BJ (cell line): ENCODE data around the gene UBQLNL. TPM values are rescaled to one million over a fixed set of nuclear protein-coding genes. Genes with fewer than 3 reads are reported as not detected.

Experiments used
- CTCF ChIA-PET: fragments of 350-600 bp; formaldehyde crosslinking; extraction: SDS; loops from one replicate; lab custom pipeline; 2021; ENCODE audit warnings: antibody characterized with exemption, inconsistent platforms; lab: Yijun Ruan, JAX
- POLR2A ChIA-PET: fragments of 300-600 bp; sonication (Branson Sonifier 250); formaldehyde crosslinking; extraction: SDS; loops from one replicate; lab custom pipeline; 2021; ENCODE audit warnings: antibody characterized with exemption; lab: Charles Lee
- DNase-seq: peaks from one replicate; pipeline ENCODE4 v3.0.0-alpha.2; 2011; ENCODE audit warnings: low read depth
- H3K27me3 ChIP-seq: 2 replicates; pipeline ENCODE4 v1.6.0; 2011; ENCODE audit warnings: low read length; ENCODE audit not compliant: control insufficient read depth, insufficient read depth
- H3K36me3 ChIP-seq: 2 replicates; pipeline ENCODE4 v1.5.1; 2011; ENCODE audit warnings: low read length; ENCODE audit not compliant: control insufficient read depth, insufficient read depth
- H3K4me3 ChIP-seq: 2 replicates; pipeline ENCODE4 v1.5.1; 2011; ENCODE audit warnings: low read depth, mild to moderate bottlenecking, control low read depth, low read length
- CTCF ChIP-seq: IDR thresholded peaks from 2 replicates; pipeline ENCODE4 v1.5.1; 2011; ENCODE audit warnings: low read depth, mild to moderate bottlenecking, control low read depth, inconsistent platforms, low read length, moderate library complexity; ENCODE audit not compliant: insufficient read depth
- polyA minus RNA-seq: library from RNA; depleted of rRNA, polyadenylated mRNA; stranded (reverse); fragments of >200 nt; gene quantifications from 2 replicates; pipeline ENCODE4 v1.2.3, GENCODE V29; 2011; rRNA and poly(A)+ RNA removed
- polyA plus RNA-seq: library from polyadenylated mRNA; depleted of rRNA; stranded (reverse); fragments of >200 nt; gene quantifications from 2 replicates; pipeline ENCODE4 v1.2.3, GENCODE V29; 2011; rRNA removed

UBQLNL gene
- polyA plus RNA-seq (0.25 and 0.31 TPM in 2 replicates), polyA minus RNA-seq (0.15 and 0.38 TPM in 2 replicates)

GRCh38 chr11:5516599-5516998 lies at the start of gene UBQLNL:
Gene UBQLNL (minus strand): TSS chr11:5516699. CDS start chr11:5516441, 258 bp downstream.
- TF ChIP-seq CTCF, result no peak
- H3K36me3 ChIP-seq, result no peaks in the 10 kb centered on the region
- no peak for DNase-seq
- POLR2A ChIA-PET, result no interaction called here
- H3K27me3 ChIP-seq, result no peaks in the 10 kb centered on the region
- CTCF ChIA-PET, result no interaction called here
- no peak within 1 kb of the TSS for H3K4me3 ChIP-seq

GRCh38 chr11:5564259-5565019 lies 47.9 kb upstream of the UBQLNL start:
- no peak for TF ChIP-seq CTCF
- no peaks in the 10 kb centered on the region for H3K36me3 ChIP-seq
- H3K27me3 ChIP-seq, result no peaks in the 10 kb centered on the region
- DNase-seq, result no peak
- no peak overlapping the region for H3K4me3 ChIP-seq
- ChIA-PET POLR2A (interaction anchor here (0.7 kb wide), 1 partner anchor 270 kb away, joined by 5 read pairs; no protein-coding TSS in a partner anchor), CTCF (no interaction called here)

DNA sequence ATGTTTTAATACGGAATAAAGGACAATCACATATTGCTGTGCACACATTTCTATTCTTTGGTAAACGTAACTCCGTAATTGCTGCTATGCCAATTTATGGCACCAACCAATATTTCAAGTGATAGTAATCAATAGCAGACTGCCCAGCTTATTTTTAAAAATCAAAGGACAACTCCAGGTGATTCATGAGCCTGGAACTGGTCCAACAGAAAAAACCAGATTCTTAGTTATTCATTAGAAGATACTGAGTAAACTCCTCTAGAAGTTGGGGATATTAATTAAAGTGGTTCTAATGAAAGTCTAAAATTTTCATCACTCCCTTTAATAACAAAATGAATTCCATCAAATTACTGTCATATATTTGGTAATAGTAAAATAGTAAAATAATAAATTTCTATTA lies 41.3 kb upstream of the UBQLNL start:
- DNase-seq, result no peak
- Histone ChIP-seq H3K27me3 (no peaks in the 10 kb centered on the region; the same call in 1 of the 2 replicates), H3K36me3 (no peaks in the 10 kb centered on the region), H3K4me3 (no peak overlapping the region)
- TF ChIP-seq CTCF, result no peak
- ChIA-PET CTCF (interaction anchor here (0.7 kb wide), 1 partner anchor 82 kb away, joined by 3 read pairs; no protein-coding TSS in a partner anchor), POLR2A (no interaction called here)

DNA sequence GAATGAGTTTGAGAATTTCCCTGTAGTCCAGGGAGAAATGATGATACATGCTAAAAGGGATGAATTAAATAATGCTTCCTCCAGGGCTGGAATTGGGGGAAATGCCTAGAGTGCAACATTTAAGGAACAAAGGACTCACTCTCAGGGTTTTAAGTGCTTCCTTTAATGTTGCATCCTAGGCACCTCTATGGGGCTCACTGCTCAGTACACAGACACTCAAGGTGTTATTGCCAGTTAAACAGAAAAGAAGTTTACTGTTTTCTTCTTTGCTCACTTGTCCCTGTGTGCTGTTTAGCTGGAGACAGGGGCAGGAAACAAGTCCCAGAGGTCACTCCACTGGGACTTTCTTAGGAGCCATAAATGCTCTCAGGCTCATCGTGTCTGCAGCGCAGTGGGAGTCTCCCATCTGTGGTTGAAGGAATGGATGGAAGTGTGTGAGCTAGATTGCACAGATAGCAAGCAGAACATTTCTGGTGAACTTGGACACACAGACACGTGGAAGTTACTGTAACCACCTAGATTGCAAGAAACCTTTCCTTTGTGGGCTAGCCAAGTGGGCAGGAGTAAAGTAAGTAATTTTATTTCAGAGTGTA lies 40.2 kb upstream of the UBQLNL start:
- POLR2A ChIA-PET, result no interaction called here
- Histone ChIP-seq H3K4me3 (no peak overlapping the region), H3K36me3 (no peaks in the 10 kb centered on the region), H3K27me3 (no peaks in the 10 kb centered on the region; the same call in 1 of the 2 replicates)
- CTCF ChIA-PET, result interaction anchor here (1.9 kb wide), 1 partner anchor 80 kb away, joined by 4 read pairs; no protein-coding TSS in a partner anchor
- no peak for DNase-seq
- no peak for TF ChIP-seq CTCF

DNA sequence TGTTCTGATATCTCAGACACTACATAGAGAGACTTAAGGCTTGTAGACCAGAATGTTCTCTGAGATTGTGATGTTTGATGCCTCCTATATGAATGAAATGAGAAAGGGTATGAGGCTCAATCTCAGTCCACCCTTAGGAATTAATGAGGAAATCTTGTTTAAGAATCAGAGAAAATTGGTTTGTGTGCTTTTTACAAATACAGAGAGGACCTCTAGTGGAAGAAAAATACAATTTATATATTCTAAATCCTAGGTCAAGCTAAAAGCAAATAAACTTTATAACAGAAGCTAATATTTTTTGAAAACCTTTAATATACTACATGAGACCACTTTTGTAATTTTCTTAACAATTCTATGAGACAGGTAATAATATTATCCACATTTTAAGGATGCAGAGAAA lies 36.8 kb upstream of the UBQLNL start:
- no peak for TF ChIP-seq CTCF
- no peaks in the 10 kb centered on the region; the same call in 1 of the 2 replicates for H3K27me3 ChIP-seq
- H3K4me3 ChIP-seq, result no peak overlapping the region
- ChIA-PET CTCF (interaction anchor here (0.8 kb wide), 1 partner anchor 77 kb away, joined by 3 read pairs; no protein-coding TSS in a partner anchor), POLR2A (no interaction called here)
- DNase-seq, result no peak
- H3K36me3 ChIP-seq, result no peaks in the 10 kb centered on the region
